Left ventricle myocardium inferior (tissue), 1 donor: Measurements from ENCODE around the gene PPP1R1B. TPM values are rescaled to one million over a fixed set of nuclear protein-coding genes. Genes with fewer than 3 reads are reported as not detected.

Experiments used
- DNase-seq: peaks from one replicate; pipeline ENCODE4 v3.0.0-alpha.2; 2020
- H3K27ac ChIP-seq: fragments of 200-600 bp; replicated peaks from 2 replicates; pipeline ENCODE4 v1.8.0; 2021
- H3K27me3 ChIP-seq: fragments of 200-600 bp; 2 replicates; pipeline ENCODE4 v1.8.0; 2021; ENCODE audit warnings: low read depth
- H3K36me3 ChIP-seq: fragments of 200-600 bp; 2 replicates; pipeline ENCODE4 v1.8.0; 2021
- H3K4me1 ChIP-seq: fragments of 200-600 bp; 2 replicates; pipeline ENCODE4 v1.8.0; 2021
- H3K4me3 ChIP-seq: fragments of 200-600 bp; 2 replicates; pipeline ENCODE4 v1.8.0; 2021; ENCODE audit warnings: mild to moderate bottlenecking, moderate library complexity
- H3K9me3 ChIP-seq: fragments of 200-600 bp; replicated peaks from 2 replicates; pipeline ENCODE4 v1.8.0; 2021
- CTCF ChIP-seq: fragments of 200-600 bp; IDR thresholded peaks from 2 replicates; pipeline ENCODE4 v1.8.0; 2021; ENCODE audit warnings: antibody characterized with exemption, mild to moderate bottlenecking, borderline replicate concordance
- intact Hi-C: fragments of 100-400 bp; cut with micrococcal nuclease; formaldehyde crosslinking; loops from one replicate; pipeline ENCODE4 v1.11.0; 2022
- total RNA-seq: library from RNA; stranded (reverse); fragmentation: NEBNext Ultra II Directional; extraction: Animal tissue kit (Norgen Biotek cat#: 25700); gene quantifications from one replicate; pipeline ENCODE4 v1.2.1, GENCODE V29; 2021
- donor health status: DM: no; HTN: yes; CAD: no; lungs with severe emphysema.

PPP1R1B gene
- total RNA-seq, 1 donor from 2014 or later: 0.36 TPM

GRCh38 chr17:39611401-39612112 is 15.2 kb upstream of the PPP1R1B start:
- Histone ChIP-seq H3K27me3 (peaks cover 97% of the 10 kb centered on the region), H3K4me3 (no peak overlapping the region), H3K27ac (no peak overlapping the region), H3K9me3 (no peaks in the 10 kb centered on the region), H3K36me3 (no peaks in the 10 kb centered on the region), H3K4me1 (peaks cover 16% of the 10 kb centered on the region)
- no peak for TF ChIP-seq CTCF
- DNase-seq: no peak
- intact Hi-C loops: no loop called here

GRCh38 chr17:39612291-39612894 is 14.4 kb upstream of the PPP1R1B start:
- Histone ChIP-seq H3K27me3 (peaks cover 94% of the 10 kb centered on the region), H3K9me3 (no peaks in the 10 kb centered on the region), H3K4me1 (peaks cover 12% of the 10 kb centered on the region), H3K27ac (no peak overlapping the region), H3K4me3 (no peak overlapping the region), H3K36me3 (no peaks in the 10 kb centered on the region)
- no peak for TF ChIP-seq CTCF
- DNase-seq: no peak
- intact Hi-C loops: no loop called here

- H3K4me3 ChIP-seq: no peak overlapping the region
- intact Hi-C loops: no loop called here
- H3K27me3 ChIP-seq: peaks cover 88% of the 10 kb centered on the region
- DNase-seq: no peak
- no peak for TF ChIP-seq CTCF
- no peaks in the 10 kb centered on the region for H3K9me3 ChIP-seq
- no peak overlapping the region for H3K27ac ChIP-seq
- peaks cover 10% of the 10 kb centered on the region for H3K4me1 ChIP-seq
- H3K36me3 ChIP-seq: no peaks in the 10 kb centered on the region
Measured at GRCh38 chr17:39612935-39613464, 13.8 kb upstream of the PPP1R1B start.

GRCh38 chr17:39614545-39615157 is 12.1 kb upstream of the PPP1R1B start:
- DNase-seq: no peak
- Histone ChIP-seq H3K27me3 (peaks cover 71% of the 10 kb centered on the region), H3K9me3 (no peaks in the 10 kb centered on the region), H3K4me3 (no peak overlapping the region), H3K4me1 (peaks cover 13% of the 10 kb centered on the region), H3K36me3 (no peaks in the 10 kb centered on the region), H3K27ac (no peak overlapping the region)
- intact Hi-C loops: no loop called here
- TF ChIP-seq CTCF: no peak

GRCh38 chr17:39615434-39615833 is 11.3 kb upstream of the PPP1R1B start:
- no peak for TF ChIP-seq CTCF
- intact Hi-C loops: no loop called here
- H3K9me3 ChIP-seq: no peaks in the 10 kb centered on the region

More at GRCh38 chr17:39615434-39615833, 11.3 kb upstream of the PPP1R1B start:
- Histone ChIP-seq H3K4me3 (no peak overlapping the region), H3K27me3 (peaks cover 63% of the 10 kb centered on the region), H3K4me1 (peaks cover 13% of the 10 kb centered on the region), H3K36me3 (no peaks in the 10 kb centered on the region), H3K27ac (no peak overlapping the region)
- no peak for DNase-seq
